Adipose tissue (tissue), 3 donors: ENCODE results near the gene PPM1H. TPM values are rescaled to one million over a fixed set of nuclear protein-coding genes. Genes with fewer than 3 reads are reported as not detected.

Experiments
- H3K27ac ChIP-seq: one replicate; pipeline ENCODE4 v1.5.1; 2013; ENCODE audit warnings: low read depth, low read length
- WGBS, 3 donors: extraction: QIAGEN DNeasy Blood & Tissue Kit; methylation state at CpG; one replicate each; pipeline ENCODE4 v1.1.7; 2013; 5-methylcytosine and 5-hydroxymethylcytosine counted together
- polyA plus RNA-seq, 3 donors: library from polyadenylated mRNA; stranded (reverse); fragments of 200-250 nt; gene quantifications; one replicate each; pipeline ENCODE4 v1.2.3, GENCODE V29; 2013
- donor health status: healthy with polysubstance abuse.
- donor health status: Bipolar disorder and iron deficiency.
- donor health status: healthy.

The PPM1H gene
- polyA plus RNA-seq, 3 donors = 0.56 to 1.9 (median 1.5) TPM

- peak overlapping the region; percentile 94 for H3K27ac ChIP-seq
- WGBS, 3 donors = 0 to 1% (median 0%) methylated on average over 64 to 66 of the region's 66 CpGs
Measured at GRCh38 chr12:62602255-62603060, 332.5 kb downstream of the PPM1H start.

GRCh38 chr12:62601765-62602164, 333.2 kb downstream of the PPM1H start:
- no peak overlapping the region for H3K27ac ChIP-seq
- WGBS, 3 donors = 16 to 38% (median 34%) methylated on average over 2 of the region's 2 CpGs

GRCh38 chr12:62599854-62600437, 335.0 kb downstream of the PPM1H start:
- H3K27ac ChIP-seq = no peak overlapping the region
- 90 to 94% (median 90%) methylated on average over 5 of the region's 5 CpGs for WGBS, 3 donors

- H3K27ac ChIP-seq = no peak overlapping the region
- 92 to 96% (median 96%) methylated on average over 3 of the region's 3 CpGs for WGBS, 3 donors
Measured at GRCh38 chr12:62598846-62599245, 336.1 kb downstream of the PPM1H start.

GRCh38 chr12:62597253-62597652, 337.7 kb downstream of the PPM1H start:
- WGBS, 3 donors = 88 to 96% (median 95%) methylated on average over 3 of the region's 3 CpGs
- H3K27ac ChIP-seq = no peak overlapping the region

Other genes with a start within 250 kb of the PPM1H start
- 10 to 100 TPM in 1 of 3 donors, 1 to 10 TPM in 2; 1.6 to 17.8 (median 2.9) TPM for gene AVPR1A, start 216.1 kb upstream of the PPM1H start, polyA plus RNA-seq